HepG2 (cell line): Measurements from ENCODE around the gene ZNF660. TPM values are rescaled to one million over a fixed set of nuclear protein-coding genes. Genes with fewer than 3 reads are reported as not detected.

Source experiments
- ARNT ChIP-seq: fragments of 450-650 bp; IDR thresholded peaks from 2 replicates; pipeline ENCODE4 v1.6.1; 2017
- HNRNPL ChIP-seq: fragments of 200-400 bp; formaldehyde crosslinking; IDR thresholded peaks from 2 replicates; pipeline ENCODE4 v1.6.1; 2017; ENCODE audit warnings: mild to moderate bottlenecking, low read depth, low read length
- MTA1 ChIP-seq: sonication (generic); formaldehyde crosslinking; IDR thresholded peaks from 2 replicates; pipeline ENCODE4 v1.4.0; 2020; ENCODE audit warnings: missing genetic modification reagents, mild to moderate bottlenecking, borderline replicate concordance
- MYC ChIP-seq: sonication (generic); formaldehyde crosslinking; IDR thresholded peaks from 2 replicates; pipeline ENCODE4 v1.9.0; 2021; ENCODE audit warnings: missing genetic modification reagents, borderline replicate concordance
- NRL ChIP-seq: sonication (generic); formaldehyde crosslinking; IDR thresholded peaks from 2 replicates; pipeline ENCODE4 v1.5.0; 2020; ENCODE audit warnings: missing genetic modification reagents, mild to moderate bottlenecking, moderate library complexity, borderline replicate concordance
- PHF20 ChIP-seq: sonication (generic); formaldehyde crosslinking; IDR thresholded peaks from 2 replicates; pipeline ENCODE4 v1.5.0; 2020; ENCODE audit warnings: mild to moderate bottlenecking, missing genetic modification reagents
- RFX3 ChIP-seq: IDR thresholded peaks from 2 replicates; pipeline ENCODE4 v1.6.1; 2016; ENCODE audit warnings: missing biosample characterization, missing genetic modification reagents
- TAF15 ChIP-seq: fragments of 200-400 bp; formaldehyde crosslinking; IDR thresholded peaks from one replicate; pipeline ENCODE4 v1.6.1; 2018; ENCODE audit warnings: mild to moderate bottlenecking, low read depth, low read length; ENCODE audit not compliant: poor library complexity, severe bottlenecking
- YY1 ChIP-seq: IDR thresholded peaks from 2 replicates; pipeline ENCODE4 v1.6.1; 2011; ENCODE audit warnings: low read length, low read depth, moderate library complexity, mild to moderate bottlenecking; ENCODE audit not compliant: insufficient read depth, insufficient replicate concordance
- ZFY ChIP-seq: sonication (generic); formaldehyde crosslinking; IDR thresholded peaks from 2 replicates; pipeline ENCODE4 v1.4.0; 2020; ENCODE audit warnings: missing genetic modification reagents
- ZKSCAN1 ChIP-seq: fragments of 150-350 bp; IDR thresholded peaks from 2 replicates; pipeline ENCODE4 v1.6.1; 2014; ENCODE audit warnings: low read length
- polyA plus RNA-seq, 8 experiments: library from polyadenylated mRNA; depleted of rRNA in 3 of 8; stranded (reverse) in 7 of 8; unstranded in 1 of 8; fragments of >200 nt; fragmentation: Illumina TruSeq in 4 of 8; extraction: Trizol in 4 of 8; gene quantifications; 2 replicates each; pipeline versions ENCODE4 v1.2.1 to v1.2.3, GENCODE V29; 2011 to 2016; ENCODE audit warnings: low read depth in 4 of 8, missing spikeins in 1 of 8, mixed read lengths in 1 of 8; ENCODE audit not compliant: insufficient read depth in 1 of 8
- total RNA-seq, 5 experiments: library from RNA; depleted of rRNA; stranded (reverse); fragments of >200 nt; fragmentation: Illumina TruSeq; extraction: Trizol; gene quantifications; 2 replicates each; pipeline ENCODE4 v1.2.3, GENCODE V29; 2016; ENCODE audit warnings: low read depth in 1 of 5
- TF ChIP-seq, protein P1 (sequence below): IDR thresholded peaks from 2 replicates; pipeline ENCODE4 v1.6.1; 2016; ENCODE audit warnings: control low read depth
- TF ChIP-seq, protein P2 (sequence below): sonication (generic); formaldehyde crosslinking; IDR thresholded peaks from 2 replicates; pipeline ENCODE4 v1.5.0; 2020; ENCODE audit warnings: mild to moderate bottlenecking, missing genetic modification reagents
- TF ChIP-seq, protein P3 (sequence below): sonication (generic); formaldehyde crosslinking; conservative IDR thresholded peaks from 2 replicates; pipeline ENCODE4 v1.8.1; 2023; ENCODE audit warnings: missing genetic modification reagents
- TF ChIP-seq, protein P4 (sequence below): sonication (generic); formaldehyde crosslinking; IDR thresholded peaks from 2 replicates; pipeline ENCODE4 v1.4.0; 2020; ENCODE audit warnings: missing genetic modification reagents
- TF ChIP-seq, protein P5 (sequence below): sonication (generic); formaldehyde crosslinking; IDR thresholded peaks from 2 replicates; pipeline ENCODE4 v1.5.1; 2020; ENCODE audit warnings: missing genetic modification reagents, mild to moderate bottlenecking, borderline replicate concordance

ZNF660 gene
- total and polyA plus RNA-seq, 2 of the 13 experiments (the other 11 are each of a cell fraction or from before 2014, with no cell fraction given) = 0.91 to 3.3 TPM

DNA sequence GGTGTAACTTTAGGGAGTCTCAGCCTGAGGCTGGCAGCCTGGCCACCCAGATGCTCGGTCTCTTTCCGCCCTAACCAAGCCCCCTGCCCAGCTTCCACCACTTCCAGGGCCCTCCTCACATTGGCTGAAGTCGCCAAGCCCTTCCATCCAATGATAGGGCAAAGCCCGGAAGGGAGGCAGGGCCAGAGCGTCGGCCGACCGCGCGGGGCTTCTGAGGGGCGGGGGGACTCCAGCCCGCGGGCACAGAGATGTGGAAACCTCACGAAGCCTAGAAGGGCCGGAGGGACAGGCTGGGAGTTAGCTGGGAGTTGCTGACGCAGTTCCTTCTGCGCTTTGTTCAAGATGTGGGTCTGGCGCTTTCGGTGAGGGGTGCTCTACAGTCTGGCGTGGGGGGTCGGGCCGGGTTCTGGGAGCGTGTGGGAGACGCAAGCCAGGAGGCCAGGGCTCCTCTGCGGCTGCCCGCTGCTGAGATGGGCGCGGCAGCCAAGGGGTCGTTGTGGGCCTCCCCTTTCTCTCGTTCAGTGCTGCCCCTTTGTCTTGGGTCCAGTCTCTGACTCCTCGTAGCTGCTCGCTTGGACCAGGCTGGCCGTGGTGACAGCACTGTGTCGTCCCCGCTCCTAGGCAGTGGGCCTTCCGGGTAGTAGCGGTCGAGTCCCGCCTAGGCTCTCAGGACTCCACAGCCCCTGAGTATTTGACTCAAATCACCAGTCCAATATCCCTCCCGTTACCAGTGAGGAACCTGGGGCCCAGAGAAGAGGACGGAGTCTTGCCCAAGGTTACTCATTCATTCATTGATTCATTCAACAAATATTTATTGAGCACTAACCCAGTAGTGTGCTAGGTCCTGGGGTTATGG is at the start of gene ZNF660 (continued):
- TF ChIP-seq TAF15 = peak; percentile 46
- TF ChIP-seq ZKSCAN1 = no peak
- TF ChIP-seq, protein P1, sequence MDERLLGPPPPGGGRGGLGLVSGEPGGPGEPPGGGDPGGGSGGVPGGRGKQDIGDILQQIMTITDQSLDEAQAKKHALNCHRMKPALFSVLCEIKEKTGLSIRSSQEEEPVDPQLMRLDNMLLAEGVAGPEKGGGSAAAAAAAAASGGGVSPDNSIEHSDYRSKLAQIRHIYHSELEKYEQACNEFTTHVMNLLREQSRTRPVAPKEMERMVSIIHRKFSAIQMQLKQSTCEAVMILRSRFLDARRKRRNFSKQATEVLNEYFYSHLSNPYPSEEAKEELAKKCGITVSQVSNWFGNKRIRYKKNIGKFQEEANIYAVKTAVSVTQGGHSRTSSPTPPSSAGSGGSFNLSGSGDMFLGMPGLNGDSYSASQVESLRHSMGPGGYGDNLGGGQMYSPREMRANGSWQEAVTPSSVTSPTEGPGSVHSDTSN (CRISPR knock-in tag) = no peak
- peak; percentile 76 for TF ChIP-seq PHF20 (CRISPR knock-in tag)
- peak; percentile 17 for TF ChIP-seq YY1
- peak; percentile 24; the same call in 1 of the 2 replicates for TF ChIP-seq MTA1 (CRISPR knock-in tag)
- TF ChIP-seq, protein P2, sequence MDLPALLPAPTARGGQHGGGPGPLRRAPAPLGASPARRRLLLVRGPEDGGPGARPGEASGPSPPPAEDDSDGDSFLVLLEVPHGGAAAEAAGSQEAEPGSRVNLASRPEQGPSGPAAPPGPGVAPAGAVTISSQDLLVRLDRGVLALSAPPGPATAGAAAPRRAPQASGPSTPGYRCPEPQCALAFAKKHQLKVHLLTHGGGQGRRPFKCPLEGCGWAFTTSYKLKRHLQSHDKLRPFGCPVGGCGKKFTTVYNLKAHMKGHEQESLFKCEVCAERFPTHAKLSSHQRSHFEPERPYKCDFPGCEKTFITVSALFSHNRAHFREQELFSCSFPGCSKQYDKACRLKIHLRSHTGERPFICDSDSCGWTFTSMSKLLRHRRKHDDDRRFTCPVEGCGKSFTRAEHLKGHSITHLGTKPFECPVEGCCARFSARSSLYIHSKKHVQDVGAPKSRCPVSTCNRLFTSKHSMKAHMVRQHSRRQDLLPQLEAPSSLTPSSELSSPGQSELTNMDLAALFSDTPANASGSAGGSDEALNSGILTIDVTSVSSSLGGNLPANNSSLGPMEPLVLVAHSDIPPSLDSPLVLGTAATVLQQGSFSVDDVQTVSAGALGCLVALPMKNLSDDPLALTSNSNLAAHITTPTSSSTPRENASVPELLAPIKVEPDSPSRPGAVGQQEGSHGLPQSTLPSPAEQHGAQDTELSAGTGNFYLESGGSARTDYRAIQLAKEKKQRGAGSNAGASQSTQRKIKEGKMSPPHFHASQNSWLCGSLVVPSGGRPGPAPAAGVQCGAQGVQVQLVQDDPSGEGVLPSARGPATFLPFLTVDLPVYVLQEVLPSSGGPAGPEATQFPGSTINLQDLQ (CRISPR knock-in tag) = 0 out of 2 replicates have a peak, but pooled peaks have one; percentile 32
- TF ChIP-seq, protein P3, sequence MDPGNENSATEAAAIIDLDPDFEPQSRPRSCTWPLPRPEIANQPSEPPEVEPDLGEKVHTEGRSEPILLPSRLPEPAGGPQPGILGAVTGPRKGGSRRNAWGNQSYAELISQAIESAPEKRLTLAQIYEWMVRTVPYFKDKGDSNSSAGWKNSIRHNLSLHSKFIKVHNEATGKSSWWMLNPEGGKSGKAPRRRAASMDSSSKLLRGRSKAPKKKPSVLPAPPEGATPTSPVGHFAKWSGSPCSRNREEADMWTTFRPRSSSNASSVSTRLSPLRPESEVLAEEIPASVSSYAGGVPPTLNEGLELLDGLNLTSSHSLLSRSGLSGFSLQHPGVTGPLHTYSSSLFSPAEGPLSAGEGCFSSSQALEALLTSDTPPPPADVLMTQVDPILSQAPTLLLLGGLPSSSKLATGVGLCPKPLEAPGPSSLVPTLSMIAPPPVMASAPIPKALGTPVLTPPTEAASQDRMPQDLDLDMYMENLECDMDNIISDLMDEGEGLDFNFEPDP (CRISPR knock-in tag) = no peak
- peak; percentile 16; the same call in 1 of the 2 replicates for TF ChIP-seq NRL
- TF ChIP-seq, protein P4, sequence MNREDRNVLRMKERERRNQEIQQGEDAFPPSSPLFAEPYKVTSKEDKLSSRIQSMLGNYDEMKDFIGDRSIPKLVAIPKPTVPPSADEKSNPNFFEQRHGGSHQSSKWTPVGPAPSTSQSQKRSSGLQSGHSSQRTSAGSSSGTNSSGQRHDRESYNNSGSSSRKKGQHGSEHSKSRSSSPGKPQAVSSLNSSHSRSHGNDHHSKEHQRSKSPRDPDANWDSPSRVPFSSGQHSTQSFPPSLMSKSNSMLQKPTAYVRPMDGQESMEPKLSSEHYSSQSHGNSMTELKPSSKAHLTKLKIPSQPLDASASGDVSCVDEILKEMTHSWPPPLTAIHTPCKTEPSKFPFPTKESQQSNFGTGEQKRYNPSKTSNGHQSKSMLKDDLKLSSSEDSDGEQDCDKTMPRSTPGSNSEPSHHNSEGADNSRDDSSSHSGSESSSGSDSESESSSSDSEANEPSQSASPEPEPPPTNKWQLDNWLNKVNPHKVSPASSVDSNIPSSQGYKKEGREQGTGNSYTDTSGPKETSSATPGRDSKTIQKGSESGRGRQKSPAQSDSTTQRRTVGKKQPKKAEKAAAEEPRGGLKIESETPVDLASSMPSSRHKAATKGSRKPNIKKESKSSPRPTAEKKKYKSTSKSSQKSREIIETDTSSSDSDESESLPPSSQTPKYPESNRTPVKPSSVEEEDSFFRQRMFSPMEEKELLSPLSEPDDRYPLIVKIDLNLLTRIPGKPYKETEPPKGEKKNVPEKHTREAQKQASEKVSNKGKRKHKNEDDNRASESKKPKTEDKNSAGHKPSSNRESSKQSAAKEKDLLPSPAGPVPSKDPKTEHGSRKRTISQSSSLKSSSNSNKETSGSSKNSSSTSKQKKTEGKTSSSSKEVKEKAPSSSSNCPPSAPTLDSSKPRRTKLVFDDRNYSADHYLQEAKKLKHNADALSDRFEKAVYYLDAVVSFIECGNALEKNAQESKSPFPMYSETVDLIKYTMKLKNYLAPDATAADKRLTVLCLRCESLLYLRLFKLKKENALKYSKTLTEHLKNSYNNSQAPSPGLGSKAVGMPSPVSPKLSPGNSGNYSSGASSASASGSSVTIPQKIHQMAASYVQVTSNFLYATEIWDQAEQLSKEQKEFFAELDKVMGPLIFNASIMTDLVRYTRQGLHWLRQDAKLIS (CRISPR knock-in tag) = no peak
- TF ChIP-seq RFX3 (CRISPR knock-in tag) = no peak
- 0 out of 2 replicates have a peak, but pooled peaks have one; percentile 44 for TF ChIP-seq MYC (CRISPR knock-in tag)
- 0 out of 2 replicates have a peak, but pooled peaks have one; percentile 19 for TF ChIP-seq HNRNPL
- TF ChIP-seq ZFY (CRISPR knock-in tag) = peak; percentile 87
- TF ChIP-seq ARNT = no peak
- TF ChIP-seq, protein P5, sequence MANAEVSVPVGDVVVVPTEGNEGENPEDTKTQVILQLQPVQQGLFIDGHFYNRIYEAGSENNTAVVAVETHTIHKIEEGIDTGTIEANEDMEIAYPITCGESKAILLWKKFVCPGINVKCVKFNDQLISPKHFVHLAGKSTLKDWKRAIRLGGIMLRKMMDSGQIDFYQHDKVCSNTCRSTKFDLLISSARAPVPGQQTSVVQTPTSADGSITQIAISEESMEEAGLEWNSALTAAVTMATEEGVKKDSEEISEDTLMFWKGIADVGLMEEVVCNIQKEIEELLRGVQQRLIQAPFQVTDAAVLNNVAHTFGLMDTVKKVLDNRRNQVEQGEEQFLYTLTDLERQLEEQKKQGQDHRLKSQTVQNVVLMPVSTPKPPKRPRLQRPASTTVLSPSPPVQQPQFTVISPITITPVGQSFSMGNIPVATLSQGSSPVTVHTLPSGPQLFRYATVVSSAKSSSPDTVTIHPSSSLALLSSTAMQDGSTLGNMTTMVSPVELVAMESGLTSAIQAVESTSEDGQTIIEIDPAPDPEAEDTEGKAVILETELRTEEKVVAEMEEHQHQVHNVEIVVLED (CRISPR knock-in tag) = peak; percentile 41; the same call in 1 of the 2 replicates
